Natural killer cell treated with Interleukin-12 subunit alpha and Interleukin-12 subunit beta and Interleukin-15 and Interleukin-18, amount 100 ng/mL, for 72 hours (primary cell): Measurements from ENCODE around the gene TP53TG3F. TPM values are rescaled to one million over a fixed set of nuclear protein-coding genes. Genes with fewer than 3 reads are reported as not detected.
"Not testable (repeated sequence)": the region's sequence is repeated elsewhere in the genome, so short reads cannot be mapped to it uniquely, and the experiment has no call there.

Experiments
- ATAC-seq, 2 donors: fragments of 150-1000 bp; cut with Tn5 transposase in 1 of 2; sonication (Bioruptor Pico), chemical (Tn5 transposase) in 1 of 2; 2 replicates each; pipeline ENCODE4 v1.10.0; 2021
- DNase-seq: peaks from one replicate; pipeline ENCODE4 v3.0.0; 2022; ENCODE audit warnings: low spot score
- H3K27ac Mint-ChIP-seq, 2 donors: 1 replicate in 1 of 2; 2 replicates in 1 of 2; pipeline ENCODE4 v1.8.0; 2022; ENCODE audit warnings: mixed read lengths in 2 of 2, mild to moderate bottlenecking in 1 of 2, moderate library complexity in 1 of 2
- H3K27me3 Mint-ChIP-seq, 2 donors: 1 replicate in 1 of 2; 2 replicates in 1 of 2; pipeline ENCODE4 v1.8.0; 2022; ENCODE audit warnings: mixed read lengths in 2 of 2
- H3K36me3 Mint-ChIP-seq: one replicate; pipeline ENCODE4 v1.8.0; 2022; ENCODE audit warnings: mixed read lengths
- H3K4me1 Mint-ChIP-seq, 2 donors: 1 replicate in 1 of 2; 2 replicates in 1 of 2; pipeline ENCODE4 v1.8.0; 2022; ENCODE audit warnings: low read depth in 2 of 2, mixed read lengths in 2 of 2, mild to moderate bottlenecking in 1 of 2
- H3K4me3 Mint-ChIP-seq: one replicate; pipeline ENCODE4 v1.8.0; 2022; ENCODE audit warnings: mixed read lengths
- H3K9me3 Mint-ChIP-seq: 2 replicates; pipeline ENCODE4 v1.8.0; 2022; ENCODE audit warnings: mixed read lengths
- total RNA-seq, 2 donors: library from RNA; stranded (reverse); gene quantifications; one replicate each; pipeline ENCODE4 v1.2.3, GENCODE V29; 2022

Gene TP53TG3F
- not detected for total RNA-seq

GRCh38 chr16:33459312-33459711 lies at the start of gene TP53TG3F:
Gene TP53TG3F (plus strand): TSS chr16:33459612. CDS start chr16:33459680, 68 bp downstream.
- ATAC-seq, H3K36me3 Mint-ChIP-seq, H3K27me3 Mint-ChIP-seq, H3K4me1 Mint-ChIP-seq, H3K27ac Mint-ChIP-seq, DNase-seq, H3K9me3 Mint-ChIP-seq, H3K4me3 Mint-ChIP-seq: not testable (repeated sequence)

- H3K9me3 Mint-ChIP-seq, H3K36me3 Mint-ChIP-seq, H3K27me3 Mint-ChIP-seq, ATAC-seq, H3K4me3 Mint-ChIP-seq, H3K27ac Mint-ChIP-seq, DNase-seq, H3K4me1 Mint-ChIP-seq: not testable (repeated sequence)
These were observed 32.2 kb downstream of the TP53TG3F start for GRCh38 chr16:33491611-33492010.

GRCh38 chr16:33507231-33507630 lies 47.8 kb downstream of the TP53TG3F start:
- not testable (repeated sequence) for H3K4me1 Mint-ChIP-seq, DNase-seq, H3K36me3 Mint-ChIP-seq, ATAC-seq, H3K27me3 Mint-ChIP-seq, H3K9me3 Mint-ChIP-seq, H3K27ac Mint-ChIP-seq, H3K4me3 Mint-ChIP-seq

- not testable (repeated sequence) for H3K36me3 Mint-ChIP-seq, H3K27me3 Mint-ChIP-seq, H3K4me3 Mint-ChIP-seq, H3K4me1 Mint-ChIP-seq, H3K9me3 Mint-ChIP-seq, DNase-seq, ATAC-seq, H3K27ac Mint-ChIP-seq
These were observed 49.7 kb downstream of the TP53TG3F start for GRCh38 chr16:33509070-33509469.

- H3K9me3 Mint-ChIP-seq, H3K27ac Mint-ChIP-seq, H3K4me3 Mint-ChIP-seq, H3K27me3 Mint-ChIP-seq, DNase-seq, ATAC-seq, H3K4me1 Mint-ChIP-seq, H3K36me3 Mint-ChIP-seq: not testable (repeated sequence)
These were observed 50.5 kb downstream of the TP53TG3F start for GRCh38 chr16:33509906-33510305.

Other genes starting within 250 kb of the TP53TG3F start
- not detected for gene TP53TG3E, start 155.3 kb upstream of the TP53TG3F start, total RNA-seq
- not detected for gene TP53TG3B, start 98.8 kb upstream of the TP53TG3F start, total RNA-seq